ENCODE data around the gene C7orf57.

C7orf57 gene

GRCh38 chr7:48004032-48004431 is 31.3 kb upstream of the C7orf57 start:
- no peak overlapping the region for H3K4me3 ChIP-seq (ENCODE audit: low read depth in 1 of 5, low read length in 5 of 5)

GRCh38 chr7:48004638-48005037 is 30.7 kb upstream of the C7orf57 start:
- no peaks in the 10 kb centered on the region for H3K36me3 ChIP-seq (ENCODE audit: control insufficient read depth in 5 of 5, insufficient read depth in 5 of 5, low read length in 5 of 5)
- no peaks in the 10 kb centered on the region for H3K9me3 ChIP-seq (ENCODE audit: control insufficient read depth in 5 of 5, low read length in 5 of 5)
- no peak overlapping the region for H3K4me3 ChIP-seq (ENCODE audit: low read depth in 1 of 5, low read length in 5 of 5)
- no peaks in the 10 kb centered on the region for H3K4me1 ChIP-seq (ENCODE audit: control insufficient read depth in 5 of 5, insufficient read depth in 5 of 5, low read length in 5 of 5)
- no peak overlapping the region for H3K27ac ChIP-seq (ENCODE audit: low read depth, low read length)
- peaks cover 0 to 4% (median 0%) of the 10 kb centered on the region in 5 donors for H3K27me3 ChIP-seq (ENCODE audit: control insufficient read depth in 5 of 5, insufficient read depth in 4 of 5, low read length in 5 of 5)
- no peak overlapping the region for H3K9ac ChIP-seq (ENCODE audit: low read length in 5 of 5)

More at GRCh38 chr7:48004032-48004431, 31.3 kb upstream of the C7orf57 start:
- no peak overlapping the region for H3K27ac ChIP-seq (ENCODE audit: low read depth, low read length)
- H3K9me3 ChIP-seq (ENCODE audit: control insufficient read depth in 5 of 5, low read length in 5 of 5), result no peaks in the 10 kb centered on the region
- H3K36me3 ChIP-seq (ENCODE audit: control insufficient read depth in 5 of 5, insufficient read depth in 5 of 5, low read length in 5 of 5), result no peaks in the 10 kb centered on the region
- no peaks in the 10 kb centered on the region for H3K4me1 ChIP-seq (ENCODE audit: control insufficient read depth in 5 of 5, insufficient read depth in 5 of 5, low read length in 5 of 5)
- H3K9ac ChIP-seq (ENCODE audit: low read length in 5 of 5), result no peak overlapping the region
- H3K27me3 ChIP-seq (ENCODE audit: control insufficient read depth in 5 of 5, insufficient read depth in 4 of 5, low read length in 5 of 5), result peaks cover 0 to 4% (median 0%) of the 10 kb centered on the region in 5 donors

GRCh38 chr7:48006866-48007265 is 28.5 kb upstream of the C7orf57 start:
- H3K4me1 ChIP-seq (ENCODE audit: control insufficient read depth in 5 of 5, insufficient read depth in 5 of 5, low read length in 5 of 5), result no peaks in the 10 kb centered on the region
- H3K27ac ChIP-seq (ENCODE audit: low read depth, low read length), result no peak overlapping the region
- peaks cover 0 to 4% (median 0%) of the 10 kb centered on the region in 5 donors for H3K27me3 ChIP-seq (ENCODE audit: control insufficient read depth in 5 of 5, insufficient read depth in 4 of 5, low read length in 5 of 5)
- no peak overlapping the region for H3K4me3 ChIP-seq (ENCODE audit: low read depth in 1 of 5, low read length in 5 of 5)
- no peaks in the 10 kb centered on the region for H3K9me3 ChIP-seq (ENCODE audit: control insufficient read depth in 5 of 5, low read length in 5 of 5)
- no peak overlapping the region for H3K9ac ChIP-seq (ENCODE audit: low read length in 5 of 5)
- no peaks in the 10 kb centered on the region for H3K36me3 ChIP-seq (ENCODE audit: control insufficient read depth in 5 of 5, insufficient read depth in 5 of 5, low read length in 5 of 5)

- Histone ChIP-seq H3K4me3 (ENCODE audit: low read depth in 1 of 5, low read length in 5 of 5) (no peak overlapping the region), H3K27ac (ENCODE audit: low read depth, low read length) (no peak overlapping the region), H3K9ac (ENCODE audit: low read length in 5 of 5) (no peak overlapping the region), H3K9me3 (ENCODE audit: control insufficient read depth in 5 of 5, low read length in 5 of 5) (no peaks in the 10 kb centered on the region), H3K4me1 (ENCODE audit: control insufficient read depth in 5 of 5, insufficient read depth in 5 of 5, low read length in 5 of 5) (no peaks in the 10 kb centered on the region), H3K36me3 (ENCODE audit: control insufficient read depth in 5 of 5, insufficient read depth in 5 of 5, low read length in 5 of 5) (no peaks in the 10 kb centered on the region), H3K27me3 (ENCODE audit: control insufficient read depth in 5 of 5, insufficient read depth in 4 of 5, low read length in 5 of 5) (peaks cover 0 to 4% (median 0%) of the 10 kb centered on the region in 5 donors)
Observed at GRCh38 chr7:48009257-48009656, 26.1 kb upstream of the C7orf57 start.

GRCh38 chr7:48009954-48010353 is 25.4 kb upstream of the C7orf57 start:
- H3K36me3 ChIP-seq (ENCODE audit: control insufficient read depth in 5 of 5, insufficient read depth in 5 of 5, low read length in 5 of 5), result no peaks in the 10 kb centered on the region
- no peak overlapping the region for H3K4me3 ChIP-seq (ENCODE audit: low read depth in 1 of 5, low read length in 5 of 5)
- peaks cover 0 to 4% (median 0%) of the 10 kb centered on the region in 5 donors for H3K27me3 ChIP-seq (ENCODE audit: control insufficient read depth in 5 of 5, insufficient read depth in 4 of 5, low read length in 5 of 5)
- H3K4me1 ChIP-seq (ENCODE audit: control insufficient read depth in 5 of 5, insufficient read depth in 5 of 5, low read length in 5 of 5), result no peaks in the 10 kb centered on the region
- H3K9ac ChIP-seq (ENCODE audit: low read length in 5 of 5), result no peak overlapping the region
- no peak overlapping the region for H3K27ac ChIP-seq (ENCODE audit: low read depth, low read length)
- no peaks in the 10 kb centered on the region for H3K9me3 ChIP-seq (ENCODE audit: control insufficient read depth in 5 of 5, low read length in 5 of 5)

GRCh38 chr7:48011323-48011722 is 24.0 kb upstream of the C7orf57 start:
- H3K4me3 ChIP-seq (ENCODE audit: low read depth in 1 of 5, low read length in 5 of 5), result no peak overlapping the region
- H3K27ac ChIP-seq (ENCODE audit: low read depth, low read length), result no peak overlapping the region
- H3K4me1 ChIP-seq (ENCODE audit: control insufficient read depth in 5 of 5, insufficient read depth in 5 of 5, low read length in 5 of 5), result no peaks in the 10 kb centered on the region
- H3K36me3 ChIP-seq (ENCODE audit: control insufficient read depth in 5 of 5, insufficient read depth in 5 of 5, low read length in 5 of 5), result no peaks in the 10 kb centered on the region
- H3K9ac ChIP-seq (ENCODE audit: low read length in 5 of 5), result no peak overlapping the region
- peaks cover 0 to 4% (median 0%) of the 10 kb centered on the region in 5 donors for H3K27me3 ChIP-seq (ENCODE audit: control insufficient read depth in 5 of 5, insufficient read depth in 4 of 5, low read length in 5 of 5)
- H3K9me3 ChIP-seq (ENCODE audit: control insufficient read depth in 5 of 5, low read length in 5 of 5), result no peaks in the 10 kb centered on the region

GRCh38 chr7:48011951-48012350 is 23.4 kb upstream of the C7orf57 start:
- peaks cover 0 to 4% (median 0%) of the 10 kb centered on the region in 5 donors for H3K27me3 ChIP-seq (ENCODE audit: control insufficient read depth in 5 of 5, insufficient read depth in 4 of 5, low read length in 5 of 5)
- H3K4me3 ChIP-seq (ENCODE audit: low read depth in 1 of 5, low read length in 5 of 5), result no peak overlapping the region
- H3K27ac ChIP-seq (ENCODE audit: low read depth, low read length), result no peak overlapping the region
- no peak overlapping the region for H3K9ac ChIP-seq (ENCODE audit: low read length in 5 of 5)
- H3K4me1 ChIP-seq (ENCODE audit: control insufficient read depth in 5 of 5, insufficient read depth in 5 of 5, low read length in 5 of 5), result no peaks in the 10 kb centered on the region
- no peaks in the 10 kb centered on the region for H3K9me3 ChIP-seq (ENCODE audit: control insufficient read depth in 5 of 5, low read length in 5 of 5)
- no peaks in the 10 kb centered on the region for H3K36me3 ChIP-seq (ENCODE audit: control insufficient read depth in 5 of 5, insufficient read depth in 5 of 5, low read length in 5 of 5)

- Histone ChIP-seq H3K27me3 (ENCODE audit: control insufficient read depth in 5 of 5, insufficient read depth in 4 of 5, low read length in 5 of 5) (no peaks in the 10 kb centered on the region), H3K9me3 (ENCODE audit: control insufficient read depth in 5 of 5, low read length in 5 of 5) (no peaks in the 10 kb centered on the region), H3K4me1 (ENCODE audit: control insufficient read depth in 5 of 5, insufficient read depth in 5 of 5, low read length in 5 of 5) (no peaks in the 10 kb centered on the region), H3K36me3 (ENCODE audit: control insufficient read depth in 5 of 5, insufficient read depth in 5 of 5, low read length in 5 of 5) (no peaks in the 10 kb centered on the region), H3K9ac (ENCODE audit: low read length in 5 of 5) (no peak overlapping the region), H3K27ac (ENCODE audit: low read depth, low read length) (no peak overlapping the region), H3K4me3 (ENCODE audit: low read depth in 1 of 5, low read length in 5 of 5) (no peak overlapping the region)
Observed at GRCh38 chr7:48016641-48017040, 18.7 kb upstream of the C7orf57 start.

- Histone ChIP-seq H3K36me3 (ENCODE audit: control insufficient read depth in 5 of 5, insufficient read depth in 5 of 5, low read length in 5 of 5) (no peaks in the 10 kb centered on the region), H3K9me3 (ENCODE audit: control insufficient read depth in 5 of 5, low read length in 5 of 5) (no peaks in the 10 kb centered on the region), H3K4me3 (ENCODE audit: low read depth in 1 of 5, low read length in 5 of 5) (no peak overlapping the region), H3K9ac (ENCODE audit: low read length in 5 of 5) (no peak overlapping the region), H3K27me3 (ENCODE audit: control insufficient read depth in 5 of 5, insufficient read depth in 4 of 5, low read length in 5 of 5) (no peaks in the 10 kb centered on the region), H3K4me1 (ENCODE audit: control insufficient read depth in 5 of 5, insufficient read depth in 5 of 5, low read length in 5 of 5) (no peaks in the 10 kb centered on the region), H3K27ac (ENCODE audit: low read depth, low read length) (no peak overlapping the region)
Observed at GRCh38 chr7:48017674-48018073, 17.7 kb upstream of the C7orf57 start.

- H3K9me3 ChIP-seq (ENCODE audit: control insufficient read depth in 5 of 5, low read length in 5 of 5), result peaks cover 0 to 9% (median 2%) of the 10 kb centered on the region in 5 donors
- H3K9ac ChIP-seq (ENCODE audit: low read length in 5 of 5), result no peak overlapping the region
- H3K4me1 ChIP-seq (ENCODE audit: control insufficient read depth in 5 of 5, insufficient read depth in 5 of 5, low read length in 5 of 5), result peaks cover 0 to 8% (median 0%) of the 10 kb centered on the region in 5 donors
- H3K27ac ChIP-seq (ENCODE audit: low read depth, low read length), result no peak overlapping the region
- H3K27me3 ChIP-seq (ENCODE audit: control insufficient read depth in 5 of 5, insufficient read depth in 4 of 5, low read length in 5 of 5), result no peaks in the 10 kb centered on the region
- no peaks in the 10 kb centered on the region for H3K36me3 ChIP-seq (ENCODE audit: control insufficient read depth in 5 of 5, insufficient read depth in 5 of 5, low read length in 5 of 5)
- H3K4me3 ChIP-seq (ENCODE audit: low read depth in 1 of 5, low read length in 5 of 5), result no peak overlapping the region
Observed at GRCh38 chr7:48025624-48026023, 9.7 kb upstream of the C7orf57 start.

- H3K27me3 ChIP-seq (ENCODE audit: control insufficient read depth in 5 of 5, insufficient read depth in 4 of 5, low read length in 5 of 5), result peaks cover 0 to 2% (median under 1%) of the 10 kb centered on the region in 5 donors
- no peak within 1 kb of the TSS for H3K27ac ChIP-seq (ENCODE audit: low read depth, low read length)
- H3K4me3 ChIP-seq (ENCODE audit: low read depth in 1 of 5, low read length in 5 of 5), result no peak within 1 kb of the TSS
- peaks cover 0 to 8% (median 0%) of the 10 kb centered on the region in 5 donors for H3K4me1 ChIP-seq (ENCODE audit: control insufficient read depth in 5 of 5, insufficient read depth in 5 of 5, low read length in 5 of 5)
- H3K9ac ChIP-seq (ENCODE audit: low read length in 5 of 5), result no peak within 1 kb of the TSS
- H3K9me3 ChIP-seq (ENCODE audit: control insufficient read depth in 5 of 5, low read length in 5 of 5), result peaks cover 0 to 4% (median 0%) of the 10 kb centered on the region in 5 donors
- no peaks in the 10 kb centered on the region for H3K36me3 ChIP-seq (ENCODE audit: control insufficient read depth in 5 of 5, insufficient read depth in 5 of 5, low read length in 5 of 5)
Observed at GRCh38 chr7:48028938-48029337, 6.4 kb upstream of the C7orf57 start, which contains the start of gene SUN3. Gene SUN3, minus strand, starts transcription at chr7:48029107. Its CDS starts 169 bp downstream, at chr7:48028938.
